HepG2 (cell line): Measurements from ENCODE around the gene PTPRE. TPM values are rescaled to one million over a fixed set of nuclear protein-coding genes. Genes with fewer than 3 reads are reported as not detected.

Experiments used
- ATAC-seq: fragments of 200-7000 bp; cut with Tn5 transposase; 3 replicates; pipeline ENCODE4 v1.9.1; 2020; ENCODE audit warnings: mild to moderate bottlenecking, moderate library complexity
- BruUV-seq: library from RNA; stranded (reverse); fragments of 400-500 nt; replicated peaks from 2 replicates; lab custom pipeline; 2021; lab: Mats Ljungman, UMichigan
- CTCF ChIA-PET: fragments of 300-600 bp; formaldehyde crosslinking; extraction: SDS; loops from one replicate; lab custom pipeline; 2021; ENCODE audit warnings: low total read pairs, inconsistent platforms, low intra/inter-chr PET ratio; lab: Yijun Ruan, JAX
- POLR2A ChIA-PET: fragments of 350-600 bp; sonication (Branson Sonifier 250); formaldehyde crosslinking; loops from one replicate; lab custom pipeline; 2020; ENCODE audit warnings: antibody characterized with exemption, inconsistent platforms; lab: Yijun Ruan, JAX
- DNase-seq: peaks from one replicate; pipeline ENCODE4 v3.0.0-alpha.2; 2015; ENCODE audit warnings: low spot score
- FAIRE-seq: peaks from 3 replicates; lab custom pipeline; 2011; peaks lifted over from hg19 to GRCh38; lab: Jason Lieb, UNC
- H2AFZ ChIP-seq: one replicate; pipeline ENCODE4 v1.6.1; 2011; ENCODE audit warnings: low read length, inconsistent platforms
- H3K27ac ChIP-seq: fragments of 300-600 bp; 3 replicates; pipeline ENCODE4 v1.8.0; 2011; ENCODE audit warnings: mixed run types, mild to moderate bottlenecking, mixed read lengths, low read length, inconsistent platforms; ENCODE audit not compliant: insufficient read depth; ENCODE audit errors: extremely low read length
- H3K27me3 ChIP-seq, 2 experiments: fragments of 200-600 bp in 1 of 2; 2 replicates in 1 of 2; 3 replicates in 1 of 2; pipeline versions ENCODE4 v1.6.0 to v1.8.0; 2011; ENCODE audit warnings: low read length in 2 of 2, mild to moderate bottlenecking in 2 of 2, moderate library complexity in 2 of 2, inconsistent platforms in 1 of 2; ENCODE audit not compliant: insufficient read depth in 2 of 2, control insufficient read depth in 1 of 2
- H3K36me3 ChIP-seq, 2 experiments: fragments of 200-600 bp in 1 of 2; replicated peaks in 1 of 2; 2 replicates in 1 of 2; 3 replicates in 1 of 2; pipeline versions ENCODE4 v1.5.1 to v1.8.0; 2011; ENCODE audit warnings: low read length in 2 of 2, inconsistent platforms in 1 of 2; ENCODE audit not compliant: insufficient read depth in 2 of 2, control insufficient read depth in 1 of 2
- H3K4me1 ChIP-seq: 2 replicates; pipeline ENCODE4 v1.5.1; 2012; ENCODE audit warnings: low read length, inconsistent platforms; ENCODE audit not compliant: insufficient read depth
- H3K4me2 ChIP-seq: 2 replicates; pipeline ENCODE4 v1.6.0; 2011; ENCODE audit warnings: low read depth, low read length, inconsistent platforms
- H3K4me3 ChIP-seq, 3 experiments: fragments of 200-600 bp in 1 of 3; sonication (generic), shearing (Covaris generic) in 1 of 3; replicated peaks in 1 of 3; 2 replicates each; pipeline ENCODE4 v1.5.1; 2011 to 2016; ENCODE audit warnings: low read length in 3 of 3, inconsistent platforms in 2 of 3, low read depth in 2 of 3, mild to moderate bottlenecking in 2 of 3, control low read depth in 1 of 3, mixed read lengths in 1 of 3; ENCODE audit not compliant: insufficient read depth in 1 of 3
- H3K79me2 ChIP-seq: one replicate; pipeline ENCODE4 v1.6.1; 2011; ENCODE audit warnings: low read length, inconsistent platforms; ENCODE audit not compliant: insufficient read depth
- H3K9ac ChIP-seq: 2 replicates; pipeline ENCODE4 v1.6.0; 2011; ENCODE audit warnings: mild to moderate bottlenecking, low read depth, low read length, inconsistent platforms; ENCODE audit not compliant: insufficient read depth
- H3K9me3 ChIP-seq: 2 replicates; pipeline ENCODE4 v1.5.1; 2012; ENCODE audit warnings: mild to moderate bottlenecking, low read length
- H4K20me1 ChIP-seq: 2 replicates; pipeline ENCODE4 v1.6.0; 2011; ENCODE audit warnings: inconsistent platforms, mild to moderate bottlenecking, low read length, moderate library complexity; ENCODE audit not compliant: insufficient read depth
- ARID4A ChIP-seq: sonication (generic); formaldehyde crosslinking; IDR thresholded peaks from 2 replicates; pipeline ENCODE4 v1.5.0; 2020; ENCODE audit warnings: mild to moderate bottlenecking, missing genetic modification reagents, borderline replicate concordance
- BCL6 ChIP-seq: IDR thresholded peaks from 2 replicates; pipeline ENCODE4 v1.6.1; 2016; ENCODE audit warnings: missing genetic modification reagents, missing compliant biosample characterization
- CENPBD1 ChIP-seq: sonication (generic); formaldehyde crosslinking; IDR thresholded peaks from 2 replicates; pipeline ENCODE4 v1.8.0; 2022; ENCODE audit warnings: missing genetic modification reagents, low read depth, mild to moderate bottlenecking, borderline replicate concordance
- DMAP1 ChIP-seq: IDR thresholded peaks from 2 replicates; pipeline ENCODE4 v1.6.1; 2016
- RBFOX2 ChIP-seq: fragments of 200-400 bp; formaldehyde crosslinking; IDR thresholded peaks from 2 replicates; pipeline ENCODE4 v1.6.1; 2017; ENCODE audit warnings: low read depth, mild to moderate bottlenecking, low read length
- YEATS2 ChIP-seq: sonication (generic); formaldehyde crosslinking; IDR thresholded peaks from 2 replicates; pipeline ENCODE4 v1.4.0; 2020; ENCODE audit warnings: missing genetic modification reagents, borderline replicate concordance
- ZNF280D ChIP-seq: sonication (generic); formaldehyde crosslinking; IDR thresholded peaks from 2 replicates; pipeline ENCODE4 v1.5.1; 2020; ENCODE audit warnings: mild to moderate bottlenecking, missing genetic modification reagents
- WGBS: methylation state at CpG from one replicate; pipeline ENCODE4 v1.1.6; 2017; ENCODE audit warnings: low lambda C conversion rate; 5-methylcytosine and 5-hydroxymethylcytosine counted together
- in situ Hi-C: cut with HindIII; loops from 2 replicates; pipeline ENCODE4 v1.10.0; 2017; ENCODE audit warnings: low pct_unique_long_range_greater_than_20kb; ENCODE audit not compliant: extremely low pct_ligation_motif_present
- intact Hi-C: fragments of 100-400 bp; cut with micrococcal nuclease; formaldehyde crosslinking; loops from one replicate; pipeline ENCODE4 v1.10.0; 2022; ENCODE audit not compliant: unreplicated experiment
- polyA plus RNA-seq, 8 experiments: library from polyadenylated mRNA; depleted of rRNA in 3 of 8; stranded (reverse) in 7 of 8; unstranded in 1 of 8; fragments of >200 nt; fragmentation: Illumina TruSeq in 4 of 8; extraction: Trizol in 4 of 8; gene quantifications; 2 replicates each; pipeline versions ENCODE4 v1.2.1 to v1.2.3, GENCODE V29; 2011 to 2016; ENCODE audit warnings: low read depth in 4 of 8, missing spikeins in 1 of 8, mixed read lengths in 1 of 8; ENCODE audit not compliant: insufficient read depth in 1 of 8
- total RNA-seq, 5 experiments: library from RNA; depleted of rRNA; stranded (reverse); fragments of >200 nt; fragmentation: Illumina TruSeq; extraction: Trizol; gene quantifications; 2 replicates each; pipeline ENCODE4 v1.2.3, GENCODE V29; 2016; ENCODE audit warnings: low read depth in 1 of 5

PTPRE gene
- total and polyA plus RNA-seq, 2 of the 13 experiments (the other 11 are each of a cell fraction or from before 2014, with no cell fraction given), result 0.01 to 0.02 TPM

- Histone ChIP-seq H3K4me3 (no peak overlapping the region), H3K4me1 (peaks cover 16% of the 10 kb centered on the region), H3K9ac (no peak overlapping the region), H3K79me2 (no peaks in the 10 kb centered on the region), H3K4me2 (no peak overlapping the region), H4K20me1 (no peaks in the 10 kb centered on the region), H2AFZ (no peak overlapping the region), H3K36me3 (no peaks in the 10 kb centered on the region), H3K27me3 (peaks cover 0 to 24% of the 10 kb centered on the region in 2 experiments; a peak in 3 of 5 replicates), H3K27ac (no peak overlapping the region), H3K9me3 (no peaks in the 10 kb centered on the region)
- in situ Hi-C loops, result loop anchor here (25.0 kb wide), 1 partner anchor 453 kb away; no protein-coding TSS in a partner anchor
- BruUV-seq, result no TSS peak
- DNase-seq (no peak), ATAC-seq (no peak), FAIRE-seq (no peak)
- CTCF ChIA-PET, result no interaction called here
- intact Hi-C loops, result no loop called here
- TF ChIP-seq CENPBD1 (CRISPR knock-in tag) (no peak), RBFOX2 (no peak), ZNF280D (CRISPR knock-in tag) (no peak), ARID4A (CRISPR knock-in tag) (no peak), BCL6 (CRISPR knock-in tag) (no peak), DMAP1 (no peak), YEATS2 (CRISPR knock-in tag) (no peak)
- 53% methylated on average over 10 of the region's 10 CpGs for WGBS
- POLR2A ChIA-PET, result no interaction called here
Measured at GRCh38 chr10:128084364-128084763, 177.5 kb downstream of the PTPRE start.
